Bronchial epithelial cell (primary cell): Measurements from ENCODE around the gene MCM3AP. TPM values are rescaled to one million over a fixed set of nuclear protein-coding genes. Genes with fewer than 3 reads are reported as not detected.

ENCODE experiments used
- DNase-seq: peaks from one replicate; pipeline ENCODE4 v3.0.0-alpha.2; 2010; ENCODE audit warnings: low read depth
- FAIRE-seq: peaks from 2 replicates; lab custom pipeline; 2011; peaks lifted over from hg19 to GRCh38; lab: Jason Lieb, UNC
- H3K27me3 ChIP-seq: 2 replicates; pipeline ENCODE4 v1.5.1; 2011; ENCODE audit warnings: low read length; ENCODE audit not compliant: control insufficient read depth, insufficient read depth
- H3K36me3 ChIP-seq: 2 replicates; pipeline ENCODE4 v1.5.1; 2011; ENCODE audit warnings: low read length; ENCODE audit not compliant: control insufficient read depth, insufficient read depth
- H3K4me3 ChIP-seq: 2 replicates; pipeline ENCODE4 v1.5.1; 2011; ENCODE audit warnings: mild to moderate bottlenecking, low read depth, low read length, control low read depth
- CTCF ChIP-seq: IDR thresholded peaks from 2 replicates; pipeline ENCODE4 v1.5.1; 2011; ENCODE audit warnings: mild to moderate bottlenecking, moderate library complexity, low read length, control low read depth, inconsistent platforms; ENCODE audit not compliant: insufficient read depth, severe bottlenecking
- total RNA-seq: library from RNA; depleted of rRNA; stranded (reverse); fragments of >200 nt; gene quantifications from 2 replicates; pipeline ENCODE4 v1.2.1, GENCODE V29; 2014

The MCM3AP gene
- total RNA-seq, 1 donor from 2014 or later: 70.8 TPM

DNA sequence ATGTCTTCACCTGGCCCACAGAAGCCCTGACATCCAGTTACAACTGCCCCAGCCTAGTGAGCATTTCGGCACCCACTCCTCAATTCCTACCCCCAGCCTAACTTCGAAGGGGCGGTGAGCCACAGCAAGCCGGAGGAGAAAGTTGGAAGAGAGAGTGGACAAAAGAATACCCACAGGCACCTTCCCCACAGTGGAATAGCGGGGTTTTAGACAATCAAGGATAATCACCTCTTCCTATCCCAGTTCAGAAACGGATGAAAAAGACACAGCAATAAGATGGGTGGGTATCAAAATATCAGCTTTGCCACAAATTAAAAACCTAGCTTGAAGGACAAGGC is 55.5 kb downstream of the MCM3AP start:
- peak overlapping the region; percentile 78 for H3K4me3 ChIP-seq
- H3K27me3 ChIP-seq: no peaks in the 10 kb centered on the region
- no peak for FAIRE-seq
- DNase-seq: no peak
- peaks cover 4% of the 10 kb centered on the region for H3K36me3 ChIP-seq
- TF ChIP-seq CTCF: no peak

GRCh38 chr21:46229133-46229922 is 56.1 kb downstream of the MCM3AP start:
- H3K27me3 ChIP-seq: no peaks in the 10 kb centered on the region
- no peaks in the 10 kb centered on the region for H3K36me3 ChIP-seq
- FAIRE-seq: no peak

DNA sequence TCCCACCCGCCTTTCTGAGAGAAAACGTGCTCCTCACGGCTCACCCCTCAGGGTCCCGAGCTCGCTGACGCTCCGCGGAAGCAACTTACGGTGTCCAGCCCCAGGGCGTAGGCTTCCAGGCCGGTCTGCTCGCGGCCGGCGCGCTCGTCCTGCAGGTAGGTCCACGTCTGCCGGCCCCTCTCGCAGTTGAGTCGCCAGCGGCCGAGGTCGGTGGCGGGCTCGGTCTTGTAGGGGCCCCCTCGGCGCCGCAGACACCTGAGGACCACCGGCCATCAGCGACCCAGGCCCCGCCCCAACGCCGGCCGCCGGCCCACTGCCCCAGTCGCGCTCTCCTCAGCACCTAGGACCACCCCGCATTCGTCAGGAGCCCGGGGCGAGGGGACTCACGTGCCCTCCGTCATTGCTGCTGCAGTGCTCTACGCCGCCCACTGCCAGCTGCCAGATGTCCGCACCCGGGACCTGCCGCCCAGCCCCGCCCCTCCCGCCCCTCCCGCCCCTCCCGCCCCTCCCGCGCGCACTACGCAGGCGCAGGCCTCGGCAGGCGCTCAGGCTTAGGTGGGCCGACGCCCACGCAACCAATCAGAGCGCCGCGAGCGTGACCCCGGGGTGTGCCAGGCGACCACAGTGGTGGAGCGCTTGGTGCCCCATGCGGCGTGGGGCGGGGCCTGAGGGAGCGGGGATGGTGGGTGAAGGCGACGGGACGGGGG is 56.9 kb downstream of the MCM3AP start, which contains the start of gene LSS:
Gene LSS (minus strand): TSS at position 430 of the 707 bp plus-strand sequence. CDS start 29 bp downstream, at position 401.
- H3K27me3 ChIP-seq: no peaks in the 10 kb centered on the region
- no peaks in the 10 kb centered on the region for H3K36me3 ChIP-seq
- FAIRE-seq: no peak
- no peak for TF ChIP-seq CTCF
- H3K4me3 ChIP-seq: peak within 1 kb of the TSS; percentile 94
- DNase-seq: peak; percentile 87

More at GRCh38 chr21:46229133-46229922, 56.1 kb downstream of the MCM3AP start:
- peak overlapping the region; percentile 78 for H3K4me3 ChIP-seq
- DNase-seq: no peak
- peak; percentile 58 for TF ChIP-seq CTCF

DNA sequence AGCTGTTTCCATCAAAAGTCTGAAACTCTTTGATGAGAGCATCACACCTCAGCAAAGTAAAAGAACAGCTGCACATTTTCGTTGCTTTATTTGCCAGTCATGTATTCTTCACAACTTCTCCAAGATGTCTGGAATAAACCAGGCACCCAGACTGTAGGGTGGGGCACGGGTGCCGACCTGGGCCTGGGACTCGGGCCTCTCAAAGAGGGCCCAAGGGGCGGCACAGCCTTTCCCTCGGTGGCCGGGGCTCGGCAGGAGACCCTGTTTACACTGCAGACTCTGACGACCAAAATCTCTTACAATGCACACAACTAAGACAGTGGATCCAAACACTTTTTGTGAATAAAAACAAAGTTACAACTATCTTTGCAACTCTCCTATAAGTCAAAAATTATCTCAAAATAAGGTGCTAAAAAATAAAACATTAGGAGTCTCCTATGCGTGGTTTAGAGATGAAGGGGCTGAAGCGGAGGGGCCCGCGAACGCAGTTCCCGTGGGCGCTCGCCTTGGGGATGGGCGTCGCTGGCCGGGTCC is 57.5 kb downstream of the MCM3AP start:
- DNase-seq (peak; percentile 4), FAIRE-seq (no peak)
- peaks cover under 1% of the 10 kb centered on the region for H3K36me3 ChIP-seq
- H3K27me3 ChIP-seq: no peaks in the 10 kb centered on the region
- TF ChIP-seq CTCF: no peak
- H3K4me3 ChIP-seq: peak overlapping the region; percentile 94

GRCh38 chr21:46226920-46227599 is 58.4 kb downstream of the MCM3AP start:
- no peak for TF ChIP-seq CTCF
- H3K36me3 ChIP-seq: peaks cover 9% of the 10 kb centered on the region
- peak; percentile 71 for DNase-seq
- no peaks in the 10 kb centered on the region for H3K27me3 ChIP-seq
- H3K4me3 ChIP-seq: peak overlapping the region; percentile 94
- no peak for FAIRE-seq
